Measurements from ENCODE around the gene LYZL1. TPM values are rescaled to one million over a fixed set of nuclear protein-coding genes. Genes with fewer than 3 reads are reported as not detected.

The LYZL1 gene
- total RNA-seq, 2 experiments from 2014 or later, result not detected

GRCh38 chr10:29263506-29263905, 25.4 kb upstream of the LYZL1 start:
- CTCF ChIA-PET, result no interaction called here
- H3K27ac ChIP-seq (ENCODE audit: low read depth in 1 of 2, low read length in 2 of 2), result no peak overlapping the region

GRCh38 chr10:29265210-29265768, 23.6 kb upstream of the LYZL1 start:
- DNase-seq (no peak), ATAC-seq (ENCODE audit: poor library complexity) (no peak)
- no peak overlapping the region for H3K27ac ChIP-seq (ENCODE audit: low read depth in 1 of 2, low read length in 2 of 2)
- H3K4me3 ChIP-seq (ENCODE audit: low read length), result no peak overlapping the region
- intact Hi-C loops (cut with DNase I, micrococcal nuclease), result no loop called here
- CTCF ChIA-PET, result no interaction called here
- H3K27ac Mint-ChIP-seq, result no peak overlapping the region
- H3K9me3 Mint-ChIP-seq, result no peaks in the 10 kb centered on the region
- H3K36me3 ChIP-seq (ENCODE audit: insufficient read depth, low read length), result no peaks in the 10 kb centered on the region
- H3K4me1 ChIP-seq (ENCODE audit: insufficient read depth, low read length), result no peaks in the 10 kb centered on the region
- no peaks in the 10 kb centered on the region for H3K36me3 Mint-ChIP-seq (ENCODE audit: low read depth)
- H3K4me1 Mint-ChIP-seq (ENCODE audit: low read depth), result no peaks in the 10 kb centered on the region
- POLR2A ChIA-PET, result no interaction called here
- TF ChIP-seq CTCF (IDR thresholded peaks at IDR 0.05), result no peak
- H3K4me3 Mint-ChIP-seq, result no peak overlapping the region
- peaks cover 24% of the 10 kb centered on the region for H3K27me3 Mint-ChIP-seq
- H3K9me3 ChIP-seq (ENCODE audit: control insufficient read depth in 1 of 2, insufficient read depth in 1 of 2, low read length in 2 of 2), result peaks cover 0 to 4% of the 10 kb centered on the region in 2 experiments
- peaks cover 0 to 2% of the 10 kb centered on the region in 2 experiments for H3K27me3 ChIP-seq (ENCODE audit: control insufficient read depth in 1 of 2, insufficient read depth in 2 of 2, low read length in 2 of 2)

More at GRCh38 chr10:29263506-29263905, 25.4 kb upstream of the LYZL1 start:
- no peaks in the 10 kb centered on the region for H3K36me3 ChIP-seq (ENCODE audit: insufficient read depth, low read length)
- Mint-ChIP-seq H3K4me1 (ENCODE audit: low read depth) (no peaks in the 10 kb centered on the region), H3K27me3 (peaks cover 24% of the 10 kb centered on the region), H3K9me3 (no peaks in the 10 kb centered on the region), H3K4me3 (no peak overlapping the region), H3K27ac (no peak overlapping the region), H3K36me3 (ENCODE audit: low read depth) (no peaks in the 10 kb centered on the region)
- no peak overlapping the region for H3K4me3 ChIP-seq (ENCODE audit: low read length)
- intact Hi-C loops (cut with DNase I, micrococcal nuclease), result no loop called here
- DNase-seq, result no peak
- TF ChIP-seq CTCF (IDR thresholded peaks at IDR 0.05), result no peak
- peaks cover 0 to 4% of the 10 kb centered on the region in 2 experiments for H3K9me3 ChIP-seq (ENCODE audit: control insufficient read depth in 1 of 2, insufficient read depth in 1 of 2, low read length in 2 of 2)
- H3K27me3 ChIP-seq (ENCODE audit: control insufficient read depth in 1 of 2, insufficient read depth in 2 of 2, low read length in 2 of 2), result peaks cover 0 to 2% of the 10 kb centered on the region in 2 experiments
- no peaks in the 10 kb centered on the region for H3K4me1 ChIP-seq (ENCODE audit: insufficient read depth, low read length)
- ATAC-seq (ENCODE audit: poor library complexity), result no peak
- POLR2A ChIA-PET, result no interaction called here

GRCh38 chr10:29266641-29267040, 22.2 kb upstream of the LYZL1 start:
- Mint-ChIP-seq H3K36me3 (ENCODE audit: low read depth) (no peaks in the 10 kb centered on the region), H3K9me3 (no peaks in the 10 kb centered on the region), H3K4me1 (ENCODE audit: low read depth) (no peaks in the 10 kb centered on the region), H3K27ac (no peak overlapping the region), H3K4me3 (no peak overlapping the region), H3K27me3 (peaks cover 20% of the 10 kb centered on the region)
- POLR2A ChIA-PET, result no interaction called here
- Histone ChIP-seq H3K4me3 (ENCODE audit: low read length) (no peak overlapping the region), H3K27me3 (ENCODE audit: control insufficient read depth in 1 of 2, insufficient read depth in 2 of 2, low read length in 2 of 2) (peaks cover 0 to 2% of the 10 kb centered on the region in 2 experiments), H3K4me1 (ENCODE audit: insufficient read depth, low read length) (no peaks in the 10 kb centered on the region), H3K27ac (ENCODE audit: low read depth in 1 of 2, low read length in 2 of 2) (no peak overlapping the region), H3K9me3 (ENCODE audit: control insufficient read depth in 1 of 2, insufficient read depth in 1 of 2, low read length in 2 of 2) (no peaks in the 10 kb centered on the region), H3K36me3 (ENCODE audit: insufficient read depth, low read length) (no peaks in the 10 kb centered on the region)
- no peak for DNase-seq
- ATAC-seq (ENCODE audit: poor library complexity), result no peak
- TF ChIP-seq CTCF (IDR thresholded peaks at IDR 0.05), result no peak
- CTCF ChIA-PET, result no interaction called here
- intact Hi-C loops (cut with DNase I, micrococcal nuclease), result no loop called here

Measured in CD4-positive, alpha-beta T cell (primary cell).